SK-N-SH (cell line): ENCODE data around the gene OBSL1.

Experiments used
- CTCF ChIP-seq: fragments of 200-600 bp; sonication (generic); IDR thresholded peaks from 2 replicates; pipeline ENCODE4 v1.6.1; 2017; ENCODE audit warnings: antibody characterized with exemption, mild to moderate bottlenecking, moderate library complexity
- EP300 ChIP-seq, 2 experiments: IDR thresholded peaks; 2 replicates each; pipeline versions ENCODE4 v1.4.0 to v1.6.1; 2012; ENCODE audit warnings: borderline replicate concordance in 1 of 2, low read depth in 1 of 2, low read length in 1 of 2
- EZH2phosphoT487 ChIP-seq: fragments of 200-600 bp; sonication (generic); IDR thresholded peaks from 2 replicates; pipeline ENCODE4 v1.6.1; 2017; ENCODE audit warnings: low read depth, mixed run types, mild to moderate bottlenecking, antibody characterized with exemption, moderate library complexity, borderline replicate concordance
- JUND ChIP-seq: IDR thresholded peaks from 2 replicates; pipeline ENCODE4 v1.4.0; 2012
- MXI1 ChIP-seq: IDR thresholded peaks from 2 replicates; pipeline ENCODE4 v1.6.1; 2012; ENCODE audit warnings: mild to moderate bottlenecking, low read depth, low read length, improper control_type of control experiment
- POLR2AphosphoS5 ChIP-seq: IDR thresholded peaks from 2 replicates; pipeline ENCODE4 v1.6.1; 2012; ENCODE audit warnings: low read depth, low read length
- RAD21 ChIP-seq: IDR thresholded peaks from 2 replicates; pipeline ENCODE4 v1.6.1; 2012; ENCODE audit warnings: mild to moderate bottlenecking, low read length
- SIN3A ChIP-seq: IDR thresholded peaks from 2 replicates; pipeline ENCODE4 v1.6.1; 2012; ENCODE audit warnings: low read depth, mild to moderate bottlenecking, low read length, moderate library complexity, borderline replicate concordance
- TAF1 ChIP-seq: IDR thresholded peaks from 2 replicates; pipeline ENCODE4 v1.6.1; 2012; ENCODE audit warnings: low read depth, mild to moderate bottlenecking, low read length, moderate library complexity, borderline replicate concordance
- TF ChIP-seq, protein P1 (sequence below): fragments of 150-350 bp; IDR thresholded peaks from 2 replicates; pipeline ENCODE4 v1.6.1; 2017; ENCODE audit warnings: antibody characterized with exemption, low read length, low read depth, borderline replicate concordance

DNA sequence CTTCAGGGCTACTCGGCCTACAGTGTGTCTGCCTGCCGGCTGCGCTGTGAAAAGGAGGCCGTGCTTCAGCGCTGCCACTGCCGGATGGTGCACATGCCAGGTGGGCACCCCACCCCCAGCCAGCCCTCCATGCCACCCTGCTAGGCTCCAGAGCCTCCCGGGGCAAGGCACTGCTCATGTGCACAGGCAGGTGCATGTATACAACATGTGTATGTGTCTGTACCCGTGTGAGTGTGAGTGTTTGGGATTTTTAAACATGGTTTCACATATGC is 39.0 kb downstream of the OBSL1 start:
- TF ChIP-seq CTCF (no peak), POLR2AphosphoS5 (no peak), MXI1 (no peak), SIN3A (no peak), JUND (no peak), RAD21 (no peak), EZH2phosphoT487 (no peak), EP300 (IDR thresholded peaks at IDR 0.05; ENCODE audit: borderline replicate concordance in 1 of 2, low read depth in 1 of 2, low read length in 1 of 2) (no peak), TAF1 (no peak)
- TF ChIP-seq, protein P1, sequence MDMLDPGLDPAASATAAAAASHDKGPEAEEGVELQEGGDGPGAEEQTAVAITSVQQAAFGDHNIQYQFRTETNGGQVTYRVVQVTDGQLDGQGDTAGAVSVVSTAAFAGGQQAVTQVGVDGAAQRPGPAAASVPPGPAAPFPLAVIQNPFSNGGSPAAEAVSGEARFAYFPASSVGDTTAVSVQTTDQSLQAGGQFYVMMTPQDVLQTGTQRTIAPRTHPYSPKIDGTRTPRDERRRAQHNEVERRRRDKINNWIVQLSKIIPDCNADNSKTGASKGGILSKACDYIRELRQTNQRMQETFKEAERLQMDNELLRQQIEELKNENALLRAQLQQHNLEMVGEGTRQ: no peak
